Mesangial cell (primary cell): ENCODE measurements around the gene USP6. TPM values are rescaled to one million over a fixed set of nuclear protein-coding genes. Genes with fewer than 3 reads are reported as not detected.

Experiments used
- total RNA-seq: library from RNA; depleted of rRNA; stranded (reverse); fragments of >200 nt; gene quantifications from 2 replicates; pipeline ENCODE4 v1.2.3, GENCODE V29; 2015

USP6 gene
- total RNA-seq: not detected in 2 replicates

GRCh38 chr17:5115673-5116651 is at the start of gene USP6:
TSS of gene USP6 (plus strand) at chr17:5116032. CDS start at chr17:5130368, 14,336 bp downstream.

GRCh38 chr17:5078106-5079028 is 37.5 kb upstream of the USP6 start, which contains the start of gene ZFP3:
TSS of gene ZFP3 (plus strand) at chr17:5078467. CDS start at chr17:5091505, 13,038 bp downstream.

GRCh38 chr17:5111402-5112204 is 4.2 kb upstream of the USP6 start, which contains the start of gene ZNF232:
TSS of gene ZNF232 (minus strand) at chr17:5111878. CDS start at chr17:5111822, 56 bp downstream.

GRCh38 chr17:5191541-5192417 is 75.9 kb downstream of the USP6 start, which contains the start of gene ZNF594:
TSS of gene ZNF594 (minus strand) at chr17:5191868. CDS start at chr17:5184256, 7,612 bp downstream.

Other genes starting within 250 kb of the USP6 start
- 1.8 and 8.4 TPM in 2 replicates for gene C17orf107, start 216.5 kb upstream of the USP6 start, total RNA-seq
- gene CHRNE, start 212.9 kb upstream of the USP6 start, total RNA-seq: 0.16 and 1.4 TPM in 2 replicates
- gene GP1BA, start 183.8 kb upstream of the USP6 start, total RNA-seq: not detected in 2 replicates
- gene SLC25A11, start 176.0 kb upstream of the USP6 start, total RNA-seq: 66.6 and 80.7 TPM in 2 replicates
- gene RNF167, start 175.8 kb upstream of the USP6 start, total RNA-seq: 53.3 and 56.0 TPM in 2 replicates
- 1,852 and 3,641 TPM in 2 replicates for gene PFN1, start 167.5 kb upstream of the USP6 start, total RNA-seq
- 2.0 and 5.2 TPM in 2 replicates for gene ENO3, start 164.9 kb upstream of the USP6 start, total RNA-seq
- 41.7 and 55.0 TPM in 2 replicates for gene SPAG7, start 148.2 kb upstream of the USP6 start, total RNA-seq
- gene CAMTA2, start 128.4 kb upstream of the USP6 start, total RNA-seq: 21.5 and 30.9 TPM in 2 replicates
- gene INCA1, start 118.5 kb upstream of the USP6 start, total RNA-seq: 0.33 and 2.0 TPM in 2 replicates
- gene KIF1C, start 118.1 kb upstream of the USP6 start, total RNA-seq: 68.6 and 71.5 TPM in 2 replicates
- gene SLC52A1, start 80.6 kb upstream of the USP6 start, total RNA-seq: under 0.01 TPM in 1 of 2 replicates, not detected in the other
- 0.81 and 2.2 TPM in 2 replicates for gene ZFP3, start 37.6 kb upstream of the USP6 start, total RNA-seq
- gene ZNF232, start 4.2 kb upstream of the USP6 start, total RNA-seq: 3.6 and 5.6 TPM in 2 replicates
- gene ZNF594, start 75.8 kb downstream of the USP6 start, total RNA-seq: 4.1 and 5.2 TPM in 2 replicates
- gene SCIMP, start 118.8 kb downstream of the USP6 start, total RNA-seq: not detected in 2 replicates
- gene RABEP1, start 166.3 kb downstream of the USP6 start, total RNA-seq: 20.2 and 23.8 TPM in 2 replicates